ENCODE results near the gene GRIFIN.
A peak's percentile ranks its signal among the peaks of the same experiment; 100 is the strongest.

GRIFIN gene

DNA sequence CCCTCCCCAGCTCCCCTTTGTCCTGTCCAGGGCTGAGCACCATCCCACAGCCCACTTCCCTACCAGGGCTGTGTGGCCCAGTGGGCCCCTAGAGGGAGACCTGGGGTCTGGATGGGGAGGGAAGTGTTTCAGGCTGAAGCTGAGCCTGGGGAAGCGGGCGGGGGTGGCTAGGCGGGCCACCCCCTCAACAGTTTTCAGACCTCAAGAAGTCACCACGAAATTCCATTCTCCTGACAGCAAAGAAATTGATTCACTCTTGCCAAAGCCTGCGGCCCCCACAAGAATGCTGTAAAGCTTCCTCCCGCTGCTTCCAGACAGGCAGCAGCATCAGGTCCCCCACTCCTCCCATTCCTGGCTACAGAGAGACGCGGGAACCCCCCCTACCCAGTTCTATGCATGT is 40.8 kb upstream of the GRIFIN start:
- no peak overlapping the region for H3K4me3 ChIP-seq (ENCODE audit: low read length)
- DNase-seq (ENCODE audit: low read depth) = no peak
- TF ChIP-seq, protein P1, sequence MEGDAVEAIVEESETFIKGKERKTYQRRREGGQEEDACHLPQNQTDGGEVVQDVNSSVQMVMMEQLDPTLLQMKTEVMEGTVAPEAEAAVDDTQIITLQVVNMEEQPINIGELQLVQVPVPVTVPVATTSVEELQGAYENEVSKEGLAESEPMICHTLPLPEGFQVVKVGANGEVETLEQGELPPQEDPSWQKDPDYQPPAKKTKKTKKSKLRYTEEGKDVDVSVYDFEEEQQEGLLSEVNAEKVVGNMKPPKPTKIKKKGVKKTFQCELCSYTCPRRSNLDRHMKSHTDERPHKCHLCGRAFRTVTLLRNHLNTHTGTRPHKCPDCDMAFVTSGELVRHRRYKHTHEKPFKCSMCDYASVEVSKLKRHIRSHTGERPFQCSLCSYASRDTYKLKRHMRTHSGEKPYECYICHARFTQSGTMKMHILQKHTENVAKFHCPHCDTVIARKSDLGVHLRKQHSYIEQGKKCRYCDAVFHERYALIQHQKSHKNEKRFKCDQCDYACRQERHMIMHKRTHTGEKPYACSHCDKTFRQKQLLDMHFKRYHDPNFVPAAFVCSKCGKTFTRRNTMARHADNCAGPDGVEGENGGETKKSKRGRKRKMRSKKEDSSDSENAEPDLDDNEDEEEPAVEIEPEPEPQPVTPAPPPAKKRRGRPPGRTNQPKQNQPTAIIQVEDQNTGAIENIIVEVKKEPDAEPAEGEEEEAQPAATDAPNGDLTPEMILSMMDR (conservative IDR thresholded peaks at IDR 0.05; ENCODE audit: low read depth, low read length) = peak; percentile 15

DNA sequence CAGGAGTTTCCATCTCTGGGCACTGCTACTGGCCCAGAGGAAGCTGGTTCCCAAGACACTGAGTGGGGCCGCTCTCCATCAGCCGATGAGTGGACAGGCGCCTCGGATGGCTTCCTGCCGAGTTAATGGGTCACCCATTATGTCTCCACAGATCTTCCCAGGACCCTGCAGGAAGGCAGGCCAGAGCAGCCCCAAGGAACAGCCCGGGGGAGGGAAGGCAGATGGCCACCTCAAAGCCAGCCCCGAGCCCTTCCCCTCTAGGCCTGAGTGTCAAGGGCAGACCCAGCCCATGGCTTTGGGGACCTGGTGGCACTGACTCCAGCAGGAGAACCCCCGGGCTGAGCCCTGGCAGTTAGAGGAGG is 40.0 kb upstream of the GRIFIN start:
- TF ChIP-seq, protein P1 (conservative IDR thresholded peaks at IDR 0.05; ENCODE audit: low read depth, low read length) = no peak
- DNase-seq (ENCODE audit: low read depth) = no peak
- H3K4me3 ChIP-seq (ENCODE audit: low read length) = no peak overlapping the region

DNA sequence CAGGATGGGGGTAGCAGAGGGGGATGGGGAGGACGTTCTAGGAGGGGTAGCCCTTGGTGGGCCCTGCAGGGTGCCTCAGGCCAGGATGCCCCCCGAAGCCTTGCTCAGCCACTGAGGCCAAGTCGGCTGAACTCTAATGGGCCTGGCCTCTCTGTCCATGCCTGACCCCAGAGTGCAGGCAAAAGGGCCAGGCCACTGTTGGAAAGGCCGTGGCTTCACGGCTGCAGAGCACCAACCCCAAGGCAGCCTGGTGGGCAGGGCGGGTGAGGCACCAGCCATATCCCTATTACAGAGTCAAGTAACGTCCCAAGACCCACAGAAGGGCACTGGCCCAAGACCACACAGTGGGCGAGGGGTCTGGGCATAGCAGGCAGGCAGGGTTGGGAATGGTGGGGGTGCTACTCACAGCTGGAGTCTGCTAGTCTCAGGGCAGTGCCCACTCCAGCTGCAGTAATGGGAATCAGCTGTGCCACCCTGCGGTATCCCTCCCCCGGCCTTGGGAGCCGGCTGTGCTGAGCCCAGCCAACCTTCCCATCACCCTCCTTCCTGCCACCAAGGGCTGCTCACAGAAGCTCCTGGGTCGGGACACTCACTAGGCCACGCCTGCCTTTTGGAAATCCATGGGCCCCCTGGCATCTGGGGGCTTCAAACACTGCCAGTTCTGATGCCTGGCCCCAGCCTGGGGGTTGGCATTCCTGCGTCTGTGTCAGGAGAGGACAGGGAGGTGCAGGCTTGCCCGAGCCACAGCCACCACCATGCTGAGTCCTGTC is 39.4 kb upstream of the GRIFIN start:
- H3K4me3 ChIP-seq (ENCODE audit: low read length) = no peak overlapping the region
- no peak for DNase-seq (ENCODE audit: low read depth)
- TF ChIP-seq, protein P1 (conservative IDR thresholded peaks at IDR 0.05; ENCODE audit: low read depth, low read length) = no peak

DNA sequence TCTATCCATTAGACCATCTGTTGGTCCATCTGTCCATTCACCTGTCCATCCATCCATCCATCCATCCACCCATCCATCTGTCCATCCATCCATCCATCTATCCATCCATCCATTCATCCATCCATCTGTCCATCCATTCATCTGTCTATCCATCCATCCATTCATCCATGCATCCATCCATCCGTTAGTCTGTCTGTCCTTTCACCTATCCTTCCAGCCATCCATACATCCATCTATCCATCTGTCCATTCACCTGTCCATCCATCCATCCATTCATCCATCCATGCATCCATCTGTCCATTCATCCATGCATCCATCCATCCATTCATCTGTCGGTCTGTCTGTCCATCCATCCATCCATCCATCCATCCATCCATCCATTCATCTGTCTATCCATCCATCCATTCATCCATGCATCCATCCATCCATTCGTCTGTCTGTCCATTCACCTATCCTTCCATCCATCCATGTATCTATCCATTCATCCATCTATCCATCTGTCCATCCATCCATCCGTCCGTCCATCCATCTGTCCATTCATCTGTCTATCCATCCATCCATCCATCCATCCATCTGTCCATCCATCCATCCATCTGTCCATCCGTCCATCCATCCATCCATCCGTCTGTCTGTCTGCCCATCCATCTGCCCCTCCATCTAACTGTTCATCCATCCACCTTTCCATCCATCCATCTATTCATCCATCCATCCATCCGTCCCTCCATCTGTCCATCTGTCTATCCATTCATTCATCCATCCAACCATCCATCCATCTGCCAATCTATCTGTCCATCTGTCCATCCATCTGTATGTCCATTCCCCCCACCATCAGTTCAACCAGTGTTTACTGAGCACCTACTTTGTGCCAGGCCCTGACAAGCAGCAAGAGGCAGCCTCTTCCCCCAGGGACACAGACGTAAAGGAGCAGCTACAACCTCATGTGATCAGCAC is 38.5 kb upstream of the GRIFIN start:
- H3K4me3 ChIP-seq (ENCODE audit: low read length) = no peak overlapping the region
- TF ChIP-seq, protein P1 (conservative IDR thresholded peaks at IDR 0.05; ENCODE audit: low read depth, low read length) = no peak
- no peak for DNase-seq (ENCODE audit: low read depth)

DNA sequence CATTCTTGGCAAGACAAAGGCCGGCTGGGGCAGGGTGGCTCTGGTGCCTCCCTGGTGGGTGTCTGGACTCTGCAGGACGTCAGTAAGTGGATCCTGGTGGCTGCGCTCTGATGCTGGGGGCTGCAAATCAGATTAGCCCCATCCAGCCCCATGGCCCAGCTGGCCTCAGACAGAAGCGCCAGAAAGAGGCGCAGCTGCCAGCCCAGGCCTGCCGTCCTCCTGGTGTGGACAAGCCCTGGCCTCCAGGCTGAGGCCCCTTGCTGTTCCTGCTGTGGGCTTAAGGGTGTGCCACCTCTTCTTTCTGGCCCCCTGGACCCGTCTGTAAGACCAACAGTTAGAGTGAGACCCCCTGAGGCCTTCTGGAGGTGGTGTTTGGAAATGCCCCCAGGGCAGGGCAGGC is 37.5 kb upstream of the GRIFIN start:
- no peak for DNase-seq (ENCODE audit: low read depth)
- TF ChIP-seq, protein P1 (conservative IDR thresholded peaks at IDR 0.05; ENCODE audit: low read depth, low read length) = no peak
- H3K4me3 ChIP-seq (ENCODE audit: low read length) = no peak overlapping the region

DNA sequence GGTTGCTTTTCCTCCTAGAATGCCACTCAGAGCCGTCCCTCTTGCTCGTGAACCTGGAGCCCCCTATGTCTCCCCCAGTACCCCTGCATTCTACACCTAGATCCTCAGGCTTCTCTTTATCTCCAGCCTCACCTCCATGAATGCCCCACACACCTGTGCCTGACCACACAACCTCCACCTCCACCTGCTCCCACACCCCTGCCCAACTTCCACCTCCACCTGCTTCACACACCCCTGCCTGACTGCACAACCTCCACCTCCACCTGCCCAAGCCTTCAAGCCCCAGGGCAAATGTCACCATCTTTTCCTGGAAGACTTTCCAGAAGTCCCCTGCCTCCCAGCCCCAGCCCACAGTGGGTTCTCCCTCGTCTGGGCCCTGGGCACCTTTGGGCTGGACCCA is 36.5 kb upstream of the GRIFIN start:
- no peak overlapping the region for H3K4me3 ChIP-seq (ENCODE audit: low read length)
- TF ChIP-seq, protein P1 (conservative IDR thresholded peaks at IDR 0.05; ENCODE audit: low read depth, low read length) = no peak
- no peak for DNase-seq (ENCODE audit: low read depth)
